ENCODE measurements around the gene ADGRB2. TPM values are rescaled to one million over a fixed set of nuclear protein-coding genes. Genes with fewer than 3 reads are reported as not detected.

The ADGRB2 gene
- total RNA-seq, 4 donors from 2014 or later = 1.6 to 10.5 (median 4.1) TPM

DNA sequence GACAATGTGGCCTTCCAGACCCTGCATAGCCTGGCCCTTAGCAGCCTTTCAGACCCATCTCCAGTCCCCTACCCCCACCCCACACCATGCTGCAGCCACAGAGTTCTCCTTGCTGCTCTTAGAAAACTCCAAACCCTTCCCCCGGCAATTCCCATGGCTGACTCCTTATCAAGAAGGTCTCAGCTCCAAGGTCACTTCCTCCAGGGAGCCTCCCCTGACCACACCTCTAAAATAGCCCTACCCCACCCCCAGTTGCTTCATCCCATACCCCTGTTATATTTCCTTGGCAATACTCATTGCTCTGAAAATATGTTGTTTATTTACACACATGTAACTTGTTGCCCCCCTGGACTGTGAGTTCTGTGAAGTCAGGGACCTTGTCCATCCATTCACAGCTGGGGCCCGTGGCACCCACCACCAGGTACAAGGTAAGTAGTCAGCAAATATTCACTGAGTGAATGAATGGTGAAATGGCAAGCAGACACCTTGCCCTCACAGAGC, 4.3 kb upstream of the ADGRB2 start:
- DNase-seq (ENCODE audit: low spot score in 2 of 2) = no peak
- 68 to 78% methylated on average over 2 of the region's 2 CpGs for WGBS, 2 donors
- peaks cover 0 to 39% of the 10 kb centered on the region in 2 donors for H3K27me3 ChIP-seq
- H3K27ac ChIP-seq = no peak overlapping the region
- no peak for TF ChIP-seq POLR2A (IDR thresholded peaks at IDR 0.05)
- TF ChIP-seq, protein P1, sequence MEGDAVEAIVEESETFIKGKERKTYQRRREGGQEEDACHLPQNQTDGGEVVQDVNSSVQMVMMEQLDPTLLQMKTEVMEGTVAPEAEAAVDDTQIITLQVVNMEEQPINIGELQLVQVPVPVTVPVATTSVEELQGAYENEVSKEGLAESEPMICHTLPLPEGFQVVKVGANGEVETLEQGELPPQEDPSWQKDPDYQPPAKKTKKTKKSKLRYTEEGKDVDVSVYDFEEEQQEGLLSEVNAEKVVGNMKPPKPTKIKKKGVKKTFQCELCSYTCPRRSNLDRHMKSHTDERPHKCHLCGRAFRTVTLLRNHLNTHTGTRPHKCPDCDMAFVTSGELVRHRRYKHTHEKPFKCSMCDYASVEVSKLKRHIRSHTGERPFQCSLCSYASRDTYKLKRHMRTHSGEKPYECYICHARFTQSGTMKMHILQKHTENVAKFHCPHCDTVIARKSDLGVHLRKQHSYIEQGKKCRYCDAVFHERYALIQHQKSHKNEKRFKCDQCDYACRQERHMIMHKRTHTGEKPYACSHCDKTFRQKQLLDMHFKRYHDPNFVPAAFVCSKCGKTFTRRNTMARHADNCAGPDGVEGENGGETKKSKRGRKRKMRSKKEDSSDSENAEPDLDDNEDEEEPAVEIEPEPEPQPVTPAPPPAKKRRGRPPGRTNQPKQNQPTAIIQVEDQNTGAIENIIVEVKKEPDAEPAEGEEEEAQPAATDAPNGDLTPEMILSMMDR (IDR thresholded peaks at IDR 0.05) = no peak
- TF ChIP-seq EP300 (IDR thresholded peaks at IDR 0.05) = no peak
- H3K4me3 ChIP-seq = no peak overlapping the region
- peaks cover 0 to 29% (median 19%) of the 10 kb centered on the region in 4 donors for H3K4me1 ChIP-seq
- H3K36me3 ChIP-seq = no peaks in the 10 kb centered on the region
- H3K9me3 ChIP-seq = no peaks in the 10 kb centered on the region

DNA sequence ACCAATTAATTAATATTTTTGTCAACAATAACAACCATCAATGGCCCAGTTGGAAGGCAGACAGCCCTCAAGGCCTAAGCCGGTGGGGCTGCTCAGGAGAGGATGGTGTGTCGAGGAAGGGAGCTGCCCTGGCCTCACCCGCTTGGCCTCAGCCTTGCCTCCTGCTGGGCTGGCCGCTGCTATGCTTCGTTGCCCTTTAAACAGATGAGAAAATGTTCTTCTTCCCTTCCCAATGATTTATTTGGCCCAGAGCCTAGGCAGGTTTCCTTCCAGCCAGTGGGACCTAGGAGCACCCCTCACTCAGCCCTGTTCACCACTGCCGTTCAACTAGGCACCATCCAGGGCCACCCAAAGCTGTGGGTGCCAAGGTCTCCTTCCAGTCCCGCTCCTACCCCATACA, 3.1 kb upstream of the ADGRB2 start:
- 73 to 80% methylated on average over 7 of the region's 7 CpGs for WGBS, 2 donors
- Histone ChIP-seq H3K36me3 (no peaks in the 10 kb centered on the region), H3K9me3 (no peaks in the 10 kb centered on the region), H3K27ac (no peak overlapping the region), H3K4me1 (peaks cover 0 to 31% (median 16%) of the 10 kb centered on the region in 4 donors), H3K4me3 (no peak overlapping the region), H3K27me3 (peaks cover 0 to 37% of the 10 kb centered on the region in 2 donors)
- no peak for DNase-seq (ENCODE audit: low spot score in 2 of 2)
- no peak for TF ChIP-seq EP300 (IDR thresholded peaks at IDR 0.05)
- no peak for TF ChIP-seq POLR2A (IDR thresholded peaks at IDR 0.05)
- TF ChIP-seq, protein P1 (IDR thresholded peaks at IDR 0.05) = no peak

DNA sequence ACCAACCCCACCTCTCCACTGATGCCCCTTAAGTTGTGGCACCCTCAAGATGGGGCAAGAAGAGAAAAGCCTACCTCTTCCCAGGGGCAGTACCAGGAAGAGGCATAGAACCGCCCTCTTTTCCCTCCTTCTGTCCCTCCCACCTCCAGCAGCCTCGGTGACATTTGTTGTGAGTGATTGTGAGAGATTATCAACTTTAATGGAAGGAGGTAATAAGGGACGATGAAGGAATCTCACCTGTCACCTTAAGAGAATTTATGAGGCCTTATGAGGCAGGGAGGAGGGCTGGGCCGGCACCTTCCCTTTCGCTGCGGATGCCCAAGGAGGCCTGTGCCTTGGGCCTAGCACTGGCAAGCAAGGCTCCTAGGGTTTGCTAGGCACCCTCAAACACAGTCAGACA, 1.4 kb upstream of the ADGRB2 start:
- peaks cover 0 to 43% (median 24%) of the 10 kb centered on the region in 4 donors for H3K4me1 ChIP-seq
- H3K9me3 ChIP-seq = no peaks in the 10 kb centered on the region
- H3K4me3 ChIP-seq = no peak overlapping the region
- no peaks in the 10 kb centered on the region for H3K36me3 ChIP-seq
- 83 to 92% methylated on average over 6 of the region's 6 CpGs for WGBS, 2 donors
- TF ChIP-seq EP300 (IDR thresholded peaks at IDR 0.05) = no peak
- TF ChIP-seq, protein P1 (IDR thresholded peaks at IDR 0.05) = no peak
- no peak for TF ChIP-seq POLR2A (IDR thresholded peaks at IDR 0.05)
- H3K27me3 ChIP-seq = peaks cover 0 to 30% of the 10 kb centered on the region in 2 donors
- no peak overlapping the region for H3K27ac ChIP-seq
- DNase-seq (ENCODE audit: low spot score in 2 of 2) = no peak

DNA sequence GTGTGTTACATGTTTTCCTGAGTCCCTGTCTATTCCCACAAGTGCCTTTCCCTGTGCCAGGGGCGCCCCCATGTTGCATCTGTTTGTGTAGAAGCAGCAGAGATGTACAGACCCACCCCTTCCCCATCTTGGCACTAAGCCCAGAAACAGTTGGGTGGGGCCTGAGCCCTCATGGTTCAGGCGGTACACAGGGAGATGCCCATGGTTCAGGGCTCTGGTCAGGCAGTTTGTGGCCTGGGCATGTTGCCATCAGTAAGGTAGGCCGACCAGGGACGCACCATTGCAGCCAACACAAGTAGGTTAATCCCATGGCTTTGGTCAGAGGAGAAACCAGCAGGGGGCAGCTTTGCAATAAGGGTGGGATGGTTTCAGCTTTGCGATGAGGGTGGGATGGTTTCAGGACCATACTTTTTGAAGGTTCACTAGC, 914 bp upstream of the ADGRB2 start:
- Histone ChIP-seq H3K9me3 (no peaks in the 10 kb centered on the region), H3K4me3 (no peak overlapping the region), H3K27ac (no peak overlapping the region), H3K36me3 (no peaks in the 10 kb centered on the region), H3K27me3 (peaks cover 0 to 30% of the 10 kb centered on the region in 2 donors), H3K4me1 (peaks cover 0 to 47% (median 26%) of the 10 kb centered on the region in 4 donors)
- peak in 1 of 2 donors; percentile 23 for DNase-seq (ENCODE audit: low spot score in 2 of 2)
- WGBS, 2 donors = 44 to 51% methylated on average over 5 of the region's 5 CpGs
- TF ChIP-seq, protein P1 (IDR thresholded peaks at IDR 0.05) = peak in 3 of 5 experiments; percentile 13 to 21 (median 14)
- TF ChIP-seq POLR2A (IDR thresholded peaks at IDR 0.05) = no peak

DNA sequence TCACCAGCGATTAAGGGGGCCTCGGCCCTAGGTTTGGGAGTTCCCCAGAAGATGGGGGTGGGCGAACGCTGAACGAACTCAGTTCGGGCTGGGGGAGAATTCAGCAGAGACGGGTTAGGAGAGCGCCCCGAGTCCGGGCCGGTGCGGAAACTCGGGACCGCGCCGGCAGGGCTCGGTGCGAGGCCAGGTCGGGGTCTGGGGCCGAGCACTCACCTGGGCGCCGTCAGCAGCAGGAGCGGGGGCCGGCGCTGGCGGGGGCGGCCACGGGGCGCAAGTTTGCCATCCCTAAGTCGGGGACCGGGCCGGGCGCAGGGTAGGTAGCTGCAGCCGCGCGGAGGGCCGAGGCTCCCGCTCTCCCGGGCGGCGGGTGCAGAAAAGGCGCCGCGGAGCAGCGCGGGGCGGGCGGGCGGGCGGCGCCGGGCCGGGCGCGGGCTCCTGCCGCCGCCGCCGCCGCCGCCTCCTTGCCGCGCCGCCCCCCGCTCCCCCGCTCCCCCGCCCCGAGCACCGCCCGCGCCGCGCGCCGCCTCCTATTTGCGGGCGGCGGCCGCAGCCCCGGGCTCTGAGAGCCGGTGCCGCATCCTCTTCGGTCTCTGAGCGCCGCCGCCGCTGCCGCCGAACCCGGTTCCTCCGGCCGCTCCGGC, 349 bp downstream of the ADGRB2 start:
- peak overlapping the region; percentile 36 to 65 (median 46) for H3K4me3 ChIP-seq
- peaks cover 0 to 47% (median 26%) of the 10 kb centered on the region in 4 donors for H3K4me1 ChIP-seq
- no peaks in the 10 kb centered on the region for H3K36me3 ChIP-seq
- DNase-seq (ENCODE audit: low spot score in 2 of 2) = no peak
- WGBS, 2 donors = 2% methylated on average over 20 to 46 of the region's 93 CpGs
- no peak overlapping the region for H3K27ac ChIP-seq
- TF ChIP-seq POLR2A (IDR thresholded peaks at IDR 0.05) (no peak), EP300 (IDR thresholded peaks at IDR 0.05) (no peak)
- TF ChIP-seq, protein P1 (IDR thresholded peaks at IDR 0.05) = no peak
- H3K9me3 ChIP-seq = no peaks in the 10 kb centered on the region
- peaks cover 0 to 30% of the 10 kb centered on the region in 2 donors for H3K27me3 ChIP-seq
